Heart right ventricle (tissue), 16 donors: ENCODE data around the gene MUC5B. TPM values are rescaled to one million over a fixed set of nuclear protein-coding genes. Genes with fewer than 3 reads are reported as not detected.
A peak's percentile ranks its signal among the peaks of the same experiment; 100 is the strongest.

Experiments
- ATAC-seq, 8 donors: fragments of 200-7000 bp; cut with Tn5 transposase; one replicate each; pipeline ENCODE4 v1.9.1; 2020; ENCODE audit warnings: mild to moderate bottlenecking in 8 of 8, moderate library complexity in 8 of 8, moderate number of reproducible peaks in 1 of 8
- DNase-seq, 2 donors: peaks; one replicate each; pipeline ENCODE4 v3.0.0-alpha.2; 2020
- H3K27ac ChIP-seq, 10 donors: fragments of 200-600 bp; sonication (generic) in 2 of 10; one replicate each; pipeline versions ENCODE4 v1.5.0 to v1.8.0; 2020 to 2022; ENCODE audit warnings: mild to moderate bottlenecking in 3 of 10
- H3K27me3 ChIP-seq, 7 donors: fragments of 200-600 bp; one replicate each; pipeline ENCODE4 v1.8.0; 2021 to 2022; ENCODE audit warnings: mild to moderate bottlenecking in 2 of 7
- H3K36me3 ChIP-seq, 9 donors: fragments of 200-600 bp; sonication (generic) in 1 of 9; one replicate each; pipeline versions ENCODE4 v1.5.0 to v1.8.0; 2020 to 2022; ENCODE audit warnings: mild to moderate bottlenecking in 2 of 9
- H3K4me1 ChIP-seq, 9 donors: fragments of 200-600 bp; sonication (generic) in 1 of 9; one replicate each; pipeline versions ENCODE4 v1.5.0 to v1.8.0; 2020 to 2022; ENCODE audit warnings: mild to moderate bottlenecking in 4 of 9
- H3K4me3 ChIP-seq, 10 donors: fragments of 200-600 bp; sonication (generic) in 2 of 10; one replicate each; pipeline versions ENCODE4 v1.5.0 to v1.8.0; 2020 to 2022; ENCODE audit warnings: mild to moderate bottlenecking in 7 of 10, moderate library complexity in 2 of 10
- H3K9me3 ChIP-seq, 11 donors: fragments of 200-600 bp in 10 of 11; sonication (generic) in 2 of 11; one replicate each; pipeline versions ENCODE4 v1.5.0 to v1.8.0; 2013 to 2022; ENCODE audit warnings: mild to moderate bottlenecking in 2 of 11, control low read depth in 1 of 11, moderate library complexity in 1 of 11
- CTCF ChIP-seq, 9 donors: fragments of 200-600 bp; sonication (generic) in 2 of 9; IDR thresholded peaks; one replicate each; pipeline versions ENCODE4 v1.5.0 to v1.8.0; 2021 to 2022; ENCODE audit warnings: antibody characterized with exemption in 9 of 9, mild to moderate bottlenecking in 5 of 9, moderate library complexity in 1 of 9
- WGBS, 2 donors: extraction: QIAGEN DNeasy Blood & Tissue Kit; methylation state at CpG; one replicate each; pipeline ENCODE4 v1.1.7; 2013; ENCODE audit warnings: inconsistent platforms in 1 of 2; 5-methylcytosine and 5-hydroxymethylcytosine counted together
- intact Hi-C, 10 donors: fragments of 100-400 bp; cut with DNase I; formaldehyde crosslinking; loops; one replicate each; pipeline versions ENCODE4 v1.11.1 to v1.14.2; 2022
- polyA plus RNA-seq, 2 donors: library from polyadenylated mRNA; stranded (reverse); fragments of 200-250 nt; gene quantifications; one replicate each; pipeline ENCODE4 v1.2.3, GENCODE V29; 2013
- total RNA-seq, 10 donors: library from RNA; stranded (reverse); fragmentation: NEBNext Ultra II Directional in 3 of 10; extraction: Animal tissue kit (Norgen Biotek cat#: 25700) in 3 of 10; gene quantifications; one replicate each; pipeline versions ENCODE4 v1.2.1 to v1.2.4, GENCODE V29; 2021 to 2023
- donor health status: Arrhythmogenic right ventricular cardiomyopathy.
- donor health status: ischemic (EF 13 %, LVEDD 7.1; RV severe dilation, severe dysfunction).
- donor health status: healthy with polysubstance abuse.
- donor health status: DM: no; HTN: yes; CAD: no.
- donor health status: DM: no; HTN: no; CAD: no.
- donor health status: ischemic (EF 25% LVEDD 6.9; RV normal size, moderate dysfunction).
- donor health status: ischemic (EF 25% LVEDD 5.7; RV mildly dilated, moderate dysfunction).
- donor health status: healthy.
- donor health status: DM: yes; HTN: yes; CAD: no.
- donor health status: Ischemic cardiomyopathy.
- donor health status: ischemic (EF 35%, LVEDD 5.7; RV mildly dilated, moderate dysfunction).
- donor health status: nonischemic (EF 11% LVEDD 7.7; RV severe dilation, severe dysfunction).
- donor health status: DM: yes; HTN: yes; CAD: no.
- donor health status: PGD.
- donor health status: ischemic (EF 29% LVEDD 5.4; RV normal size, mild dysfunction).
- donor health status: nonischemic (EF 23%, LVEDD 6.1; RV moderate dilation, normal function).

MUC5B gene
- total and polyA plus RNA-seq, 12 donors, result not detected

DNA sequence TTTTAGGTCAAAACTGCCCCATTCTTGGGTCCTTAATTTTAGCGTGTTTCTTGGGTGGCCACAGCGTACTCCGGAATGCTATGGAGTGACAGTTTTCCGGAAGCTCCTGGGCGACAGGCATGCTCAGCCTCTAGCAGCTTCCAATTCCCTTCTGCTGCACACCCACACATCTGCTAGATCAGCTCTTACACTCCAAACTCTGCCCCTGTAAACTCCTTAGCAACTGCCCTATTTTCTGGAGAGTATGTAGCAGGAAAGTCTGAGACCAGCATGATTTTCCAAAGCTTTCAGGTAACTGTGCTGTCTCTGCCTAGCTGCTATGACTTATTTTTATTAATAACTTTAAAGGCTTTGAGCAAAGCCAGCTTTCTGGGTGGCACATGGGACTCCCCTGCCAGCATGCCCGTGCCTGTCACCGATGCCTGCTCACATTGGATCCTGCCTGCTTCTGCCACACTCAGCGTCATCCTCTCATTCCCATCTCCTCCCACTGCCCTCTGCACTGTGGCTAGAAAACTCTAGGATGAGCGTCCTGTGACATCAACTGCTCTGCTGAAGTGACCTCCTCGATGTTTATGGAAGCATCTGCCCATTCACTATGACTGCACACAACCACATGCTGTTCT, 69.3 kb downstream of the MUC5B start:
- DNase-seq, result no peak
- Histone ChIP-seq H3K4me1 (peaks cover 0 to 10% (median 1%) of the 10 kb centered on the region in 9 donors), H3K4me3 (no peak overlapping the region), H3K36me3 (peaks cover 0 to 69% (median 23%) of the 10 kb centered on the region in 9 donors), H3K27me3 (no peaks in the 10 kb centered on the region), H3K27ac (no peak overlapping the region), H3K9me3 (no peaks in the 10 kb centered on the region)
- peak in 1 of 8 donors; percentile 10 for ATAC-seq
- TF ChIP-seq CTCF (IDR thresholded peaks at IDR 0.05), result no peak
- 89 to 90% methylated on average over 10 of the region's 10 CpGs for WGBS, 2 donors
- intact Hi-C loops, result loop anchor here in 1 of 10 donors (10.0 kb wide), 1 partner anchor 223 kb away; no protein-coding TSS in a partner anchor

- intact Hi-C loops, result loop anchor here in 1 of 10 donors (10.0 kb wide), 1 partner anchor 222 kb away; no protein-coding TSS in a partner anchor
- DNase-seq (no peak), ATAC-seq (peak in 1 of 8 donors; percentile 27)
- no peak overlapping the region for H3K4me3 ChIP-seq
- TF ChIP-seq CTCF (IDR thresholded peaks at IDR 0.05), result no peak
- H3K36me3 ChIP-seq, result peaks cover 0 to 72% (median 23%) of the 10 kb centered on the region in 9 donors
- no peaks in the 10 kb centered on the region for H3K9me3 ChIP-seq
- no peak overlapping the region for H3K27ac ChIP-seq
- no peaks in the 10 kb centered on the region for H3K27me3 ChIP-seq
- peaks cover 0 to 18% (median 9%) of the 10 kb centered on the region in 9 donors for H3K4me1 ChIP-seq
- 77 to 80% methylated on average over 43 of the region's 43 CpGs for WGBS, 2 donors
These were observed 70.1 kb downstream of the MUC5B start for GRCh38 chr11:1292644-1293618.

DNA sequence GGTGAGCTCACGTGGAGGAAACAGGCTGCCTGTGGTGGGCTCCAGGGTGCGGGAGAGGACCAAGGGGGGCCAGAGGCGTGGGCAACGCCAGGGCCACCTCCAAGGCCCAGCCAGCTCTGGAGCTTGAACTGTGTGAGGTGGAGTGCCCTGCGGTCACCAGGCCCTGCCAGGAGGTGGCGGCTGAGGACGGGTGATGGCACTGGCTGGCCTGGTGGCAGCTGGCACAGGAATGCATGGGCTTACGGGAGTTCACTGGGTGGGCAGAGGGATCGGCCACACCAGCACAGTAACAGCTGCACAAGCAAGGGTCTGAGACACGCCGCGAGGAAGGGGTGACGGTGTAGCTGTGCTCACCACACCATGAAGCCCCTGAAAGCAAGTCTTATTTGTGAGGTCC, 70.8 kb downstream of the MUC5B start:
- Histone ChIP-seq H3K4me3 (no peak overlapping the region), H3K36me3 (peaks cover 0 to 69% (median 23%) of the 10 kb centered on the region in 9 donors), H3K27ac (no peak overlapping the region), H3K9me3 (no peaks in the 10 kb centered on the region), H3K27me3 (no peaks in the 10 kb centered on the region), H3K4me1 (peaks cover 4 to 25% (median 16%) of the 10 kb centered on the region in 9 donors)
- intact Hi-C loops, result loop anchor here in 1 of 10 donors (10.0 kb wide), 1 partner anchor 221 kb away; no protein-coding TSS in a partner anchor
- peak in 6 of 9 donors; percentile 22 to 35 (median 30) for TF ChIP-seq CTCF (IDR thresholded peaks at IDR 0.05)
- ATAC-seq, result peak in 2 of 8 donors; percentile 10 to 36
- 89 to 90% methylated on average over 13 of the region's 13 CpGs for WGBS, 2 donors
- no peak for DNase-seq

GRCh38 chr11:1295086-1295485, 72.2 kb downstream of the MUC5B start:
- no peak for TF ChIP-seq CTCF (IDR thresholded peaks at IDR 0.05)
- WGBS, 2 donors, result 87 to 92% methylated on average over 22 of the region's 22 CpGs
- intact Hi-C loops, result loop anchor here in 1 of 10 donors (10.0 kb wide), 1 partner anchor 220 kb away; no protein-coding TSS in a partner anchor
- ATAC-seq (no peak), DNase-seq (no peak)
- Histone ChIP-seq H3K4me1 (peaks cover 9 to 38% (median 27%) of the 10 kb centered on the region in 9 donors), H3K27me3 (no peaks in the 10 kb centered on the region), H3K36me3 (peaks cover 0 to 54% (median 10%) of the 10 kb centered on the region in 9 donors), H3K9me3 (no peaks in the 10 kb centered on the region), H3K27ac (no peak overlapping the region), H3K4me3 (no peak overlapping the region)
